HG03342 (cell line): Measurements from ENCODE around the gene C3orf85.
"Not testable (repeated sequence)": the region's sequence is repeated elsewhere in the genome, so short reads cannot be mapped to it uniquely, and the experiment has no call there.

ENCODE experiments used
- ATAC-seq: cut with Tn5 transposase; IDR thresholded peaks from one replicate; pipeline ENCODE4 v1.9.1; 2021; ENCODE audit warnings: mild to moderate bottlenecking, moderate library complexity; ENCODE audit not compliant: unreplicated experiment

C3orf85 gene, protein sequence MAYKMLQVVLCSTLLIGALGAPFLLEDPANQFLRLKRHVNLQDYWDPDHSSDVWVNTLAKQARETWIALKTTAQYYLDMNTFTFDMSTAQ

DNA sequence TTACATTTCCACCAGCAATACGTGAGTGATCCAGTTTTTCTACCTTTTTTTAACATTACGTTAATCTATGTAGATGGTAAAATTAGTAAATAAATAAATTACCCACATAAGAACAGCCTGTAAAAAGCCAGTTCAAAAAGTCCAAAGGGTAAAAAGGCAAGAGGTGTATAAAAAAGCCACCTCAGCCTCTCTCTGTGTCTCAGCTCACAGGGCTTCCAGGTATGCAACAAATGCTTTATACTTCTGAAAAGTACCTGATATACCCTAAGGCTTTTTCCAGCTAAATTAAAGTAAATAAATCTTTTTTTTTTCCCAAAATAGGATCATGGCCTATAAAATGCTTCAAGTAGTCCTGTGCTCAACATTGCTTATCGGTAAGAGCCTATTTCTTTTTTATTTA, at the start of gene C3orf85:
Gene C3orf85, plus strand, starts transcription at position 197 of the 400 bp plus-strand sequence. Its CDS starts 129 bp downstream, at position 326.
- no peak for ATAC-seq

DNA sequence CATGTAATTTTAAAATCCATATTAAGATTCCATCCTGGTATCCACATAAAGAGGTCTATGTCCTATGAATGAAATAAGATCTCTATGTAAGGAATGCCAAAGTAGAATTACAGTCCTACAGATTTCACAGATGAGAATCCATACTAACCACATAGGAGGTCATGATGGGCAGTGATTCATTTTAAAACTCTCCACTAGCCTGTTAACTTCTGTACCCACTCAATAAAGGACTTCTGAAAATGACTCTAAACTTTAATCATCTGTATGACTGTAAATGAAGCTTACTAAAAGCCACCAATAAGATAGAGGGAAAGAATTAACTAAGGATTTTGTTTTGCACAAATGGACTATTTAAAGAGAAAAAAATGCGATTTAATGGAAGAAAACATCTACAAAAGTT, 47.3 kb upstream of the C3orf85 start:
- no peak for ATAC-seq

DNA sequence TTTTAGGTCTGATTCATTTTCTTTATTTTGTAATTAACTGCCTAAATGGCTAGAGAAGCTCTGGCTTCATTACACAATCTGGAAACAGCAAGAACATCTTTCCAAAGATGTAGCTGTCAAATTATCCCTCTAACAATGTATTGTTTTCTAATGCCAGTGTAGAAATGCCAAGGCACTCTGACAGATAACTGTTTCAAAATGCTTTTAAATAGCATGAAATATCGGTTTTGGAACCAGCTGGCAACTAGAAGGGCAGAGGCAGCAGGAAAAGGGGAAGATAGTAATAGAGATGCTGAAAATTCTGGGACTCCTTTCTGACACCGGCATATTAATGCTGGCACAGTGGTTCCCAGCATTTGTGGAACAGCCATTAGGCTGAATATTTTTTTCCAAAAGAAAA, 44.7 kb upstream of the C3orf85 start:
- ATAC-seq: no peak

DNA sequence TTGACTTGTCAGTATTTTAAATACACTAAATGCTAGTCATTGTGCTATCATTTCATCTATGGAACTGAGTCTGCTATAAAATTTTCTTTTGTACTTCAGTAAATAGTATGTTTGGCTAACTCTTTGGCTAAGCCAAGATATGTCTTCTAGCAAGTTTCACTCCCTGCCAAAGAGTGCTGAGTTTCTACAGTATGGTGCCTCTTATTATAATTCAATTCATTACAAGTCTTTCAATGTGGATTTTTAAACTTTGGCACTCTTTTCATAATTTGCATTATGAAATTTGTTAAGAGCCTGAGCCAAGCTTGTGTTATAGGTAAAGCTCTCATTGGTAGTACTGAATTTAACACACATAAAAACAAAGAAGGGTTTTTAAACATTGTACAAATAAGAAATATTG, 43.0 kb upstream of the C3orf85 start:
- ATAC-seq: no peak

DNA sequence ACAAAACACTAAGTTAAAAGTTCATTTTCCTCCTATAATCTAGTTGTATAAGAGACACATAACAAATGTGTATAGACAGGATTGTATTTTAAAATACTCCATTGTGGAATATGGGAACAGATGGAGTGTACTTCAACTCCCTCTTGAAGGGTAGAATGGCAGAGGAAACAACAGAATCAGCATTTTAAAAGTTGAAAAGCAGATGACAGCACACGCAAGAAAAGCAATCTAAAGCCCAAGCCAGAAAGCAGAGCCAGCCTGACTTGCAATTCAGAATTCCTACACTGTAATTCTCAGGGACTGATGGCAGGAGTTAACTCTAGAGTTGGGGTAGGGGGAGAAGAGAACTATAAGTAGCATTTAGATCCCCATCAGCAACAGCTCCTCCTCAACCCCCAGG, 41.4 kb upstream of the C3orf85 start:
- ATAC-seq: no peak

DNA sequence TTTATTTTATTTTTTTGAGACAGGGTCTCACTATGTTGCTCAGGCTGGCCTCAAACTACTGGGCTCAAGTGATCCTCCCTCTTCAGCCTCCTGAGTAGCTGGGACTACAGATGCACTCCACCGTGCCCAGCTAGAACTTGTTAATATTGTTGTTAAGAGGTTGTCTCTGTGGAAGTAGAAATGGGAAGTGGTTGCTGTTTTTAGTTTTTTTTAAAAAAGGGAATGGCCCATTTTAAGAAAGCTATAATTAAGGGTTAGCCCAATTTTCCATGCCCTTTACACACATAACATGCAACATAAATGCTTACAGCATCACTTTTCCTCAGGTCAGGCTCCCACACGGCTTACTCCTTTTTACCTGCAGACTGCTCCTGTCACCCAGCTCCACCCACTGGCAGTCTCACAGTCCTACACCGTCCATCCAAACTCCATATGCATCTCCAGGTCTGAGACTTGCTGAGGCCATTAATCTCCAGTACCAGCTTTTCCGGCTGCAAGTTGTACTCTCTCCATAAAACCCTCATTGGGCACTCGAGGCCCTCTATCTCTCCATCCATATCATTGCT, 38.4 kb upstream of the C3orf85 start:
- no peak for ATAC-seq

DNA sequence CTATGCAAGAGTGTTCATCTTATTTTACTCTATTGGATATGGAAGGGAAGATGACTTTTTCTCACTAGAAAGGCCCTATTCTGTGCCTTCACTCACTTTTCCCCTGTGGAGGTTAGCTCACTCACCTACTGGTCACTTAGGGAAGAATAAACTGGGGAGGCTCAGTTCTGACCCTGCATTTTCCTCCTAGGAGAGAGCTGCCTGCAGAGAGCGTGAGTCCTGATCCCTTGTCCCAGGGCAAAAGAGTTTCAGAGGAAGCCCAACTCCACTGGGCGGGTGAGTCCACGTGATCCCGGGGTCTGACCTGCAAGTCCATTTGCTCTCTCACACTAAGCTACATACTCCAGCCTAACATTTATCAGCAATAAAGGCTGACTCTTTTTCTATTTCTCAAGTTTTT, 26.9 kb upstream of the C3orf85 start:
- ATAC-seq: no peak

DNA sequence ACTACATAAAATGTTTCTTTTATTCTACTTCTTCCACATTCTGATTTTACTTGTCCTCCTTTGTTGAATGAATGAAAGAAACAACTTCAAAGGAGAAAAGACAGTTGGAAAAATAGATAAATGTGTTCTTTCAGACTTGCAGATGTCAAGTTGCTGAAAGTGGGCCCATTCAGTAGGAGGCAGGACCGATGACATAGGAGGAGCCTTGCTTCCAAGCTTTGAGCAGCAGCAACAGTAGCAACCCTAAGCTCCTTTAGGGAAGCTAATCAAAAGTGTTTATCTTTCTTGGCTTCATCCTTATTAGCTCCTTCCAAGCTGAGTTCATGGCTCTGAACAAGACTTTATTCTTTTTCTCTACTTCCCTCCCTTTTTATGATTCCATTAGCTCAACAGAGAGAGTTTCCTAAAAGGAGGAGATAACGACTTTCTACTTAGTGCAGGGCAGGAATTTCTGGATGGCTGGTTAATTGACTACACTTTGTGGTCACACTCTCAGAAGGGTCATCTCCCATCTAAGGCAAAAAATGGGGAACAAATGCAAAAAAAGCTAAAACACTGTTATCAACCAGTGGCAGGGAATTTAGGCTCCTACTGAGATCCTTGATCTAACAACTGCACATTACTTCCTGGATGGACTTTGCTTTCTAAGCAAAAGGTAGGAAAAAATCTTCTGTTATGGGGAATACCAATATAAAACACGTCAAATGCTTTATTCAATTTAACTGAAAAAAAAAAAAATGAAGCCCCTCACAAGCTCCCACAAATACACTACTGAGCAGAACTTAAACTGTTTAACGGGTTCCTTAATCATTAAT, 23.4 kb upstream of the C3orf85 start:
- ATAC-seq: no peak

DNA sequence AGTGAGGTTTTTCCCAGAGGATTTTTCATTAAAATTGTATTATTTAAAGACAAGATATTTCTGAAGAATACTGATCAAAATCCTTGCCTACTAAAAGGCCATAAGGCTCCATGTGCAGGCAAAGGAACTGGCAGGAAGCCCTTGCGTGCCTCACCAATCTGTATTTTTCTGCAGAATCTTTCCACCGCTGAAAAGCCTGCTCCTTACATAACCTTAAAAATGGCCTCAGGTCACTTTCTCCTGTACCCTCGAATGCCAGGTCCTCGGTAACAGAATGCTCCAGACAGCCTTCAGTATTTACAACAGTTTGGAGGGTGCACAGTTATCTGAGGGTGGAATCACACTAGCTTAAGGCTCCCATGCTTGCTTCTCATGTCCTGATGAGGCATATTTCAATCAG, 21.8 kb upstream of the C3orf85 start:
- no peak for ATAC-seq

DNA sequence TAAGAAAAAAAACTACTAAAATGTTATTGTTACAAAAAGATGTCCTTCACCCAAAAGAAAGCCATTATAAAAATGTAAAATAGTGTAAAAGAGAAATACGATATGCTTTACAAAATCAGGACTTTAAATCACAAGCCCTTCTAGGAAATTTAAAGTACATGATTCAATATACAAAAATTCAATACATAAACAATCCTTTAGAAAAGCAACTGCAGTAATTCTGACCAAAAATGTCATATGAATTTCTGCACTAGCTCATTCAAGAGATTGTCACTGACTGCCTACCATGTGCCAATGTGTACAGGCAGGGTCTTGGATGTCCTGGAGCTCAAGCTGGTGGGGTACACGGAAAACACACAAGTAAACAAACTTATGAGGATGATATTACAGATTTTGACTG, 21.1 kb upstream of the C3orf85 start:
- ATAC-seq: no peak

DNA sequence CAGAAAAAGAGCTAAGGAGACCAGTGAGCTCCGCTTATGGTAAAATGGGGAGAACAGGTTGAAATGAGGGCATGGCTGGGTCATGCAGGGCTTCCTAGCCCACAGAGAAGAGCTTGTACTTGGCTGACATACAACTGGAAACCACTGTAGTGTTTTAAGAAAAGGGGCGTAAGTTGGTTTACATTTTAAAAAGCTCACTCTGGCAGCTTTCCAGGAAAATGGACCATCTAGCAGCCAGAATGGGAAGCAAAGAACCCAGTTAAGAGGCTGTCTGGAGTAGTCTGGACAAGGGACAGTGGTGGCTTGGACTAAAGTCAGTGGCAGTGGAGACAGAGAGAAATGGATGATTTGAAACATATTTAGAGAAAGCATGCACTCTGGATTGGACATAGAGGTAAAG, 20.5 kb upstream of the C3orf85 start:
- ATAC-seq: no peak

DNA sequence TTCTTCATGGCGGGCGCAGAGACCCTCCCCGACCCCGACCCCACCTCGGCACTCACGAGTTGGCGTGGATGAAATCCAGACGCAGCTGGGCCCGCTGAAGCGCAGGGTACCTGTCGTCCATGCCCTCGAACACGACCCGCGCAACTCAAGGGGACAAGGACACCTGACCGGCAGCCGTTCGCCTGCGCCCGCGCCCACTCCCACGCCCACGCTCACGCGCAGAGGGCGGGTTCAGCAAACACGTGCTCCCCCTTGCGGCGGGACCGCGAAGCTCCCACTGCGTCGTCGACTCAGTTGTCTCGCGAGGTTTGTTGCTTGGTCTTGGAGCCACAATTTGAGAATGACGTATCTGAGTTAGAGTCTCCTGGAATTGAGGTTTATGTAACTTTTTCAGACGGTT, 18.6 kb upstream of the C3orf85 start, which contains the start of gene MORC1:
Gene MORC1, minus strand, starts transcription at position 196 of the 400 bp plus-strand sequence. Its CDS starts 75 bp downstream, at position 121.
- ATAC-seq: no peak

DNA sequence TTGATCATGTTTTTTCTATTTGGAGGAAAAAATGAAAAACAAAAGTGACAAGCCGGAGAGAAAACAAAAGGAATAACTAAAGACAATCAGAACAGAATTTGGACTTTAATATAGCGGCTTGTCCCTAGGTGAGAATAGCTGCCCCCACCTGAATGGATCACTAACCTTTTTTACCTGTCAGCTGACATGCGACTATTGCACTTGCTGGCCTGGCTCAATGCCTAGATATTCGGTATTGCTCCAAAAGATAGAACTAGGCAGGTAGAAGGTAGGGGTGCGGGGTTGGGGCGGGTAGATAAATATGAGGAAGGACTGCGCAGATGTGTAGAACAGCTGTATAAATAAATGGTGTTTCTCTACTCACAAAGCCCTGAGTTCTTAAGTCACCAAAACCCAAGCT, 17.9 kb upstream of the C3orf85 start:
- no peak for ATAC-seq

DNA sequence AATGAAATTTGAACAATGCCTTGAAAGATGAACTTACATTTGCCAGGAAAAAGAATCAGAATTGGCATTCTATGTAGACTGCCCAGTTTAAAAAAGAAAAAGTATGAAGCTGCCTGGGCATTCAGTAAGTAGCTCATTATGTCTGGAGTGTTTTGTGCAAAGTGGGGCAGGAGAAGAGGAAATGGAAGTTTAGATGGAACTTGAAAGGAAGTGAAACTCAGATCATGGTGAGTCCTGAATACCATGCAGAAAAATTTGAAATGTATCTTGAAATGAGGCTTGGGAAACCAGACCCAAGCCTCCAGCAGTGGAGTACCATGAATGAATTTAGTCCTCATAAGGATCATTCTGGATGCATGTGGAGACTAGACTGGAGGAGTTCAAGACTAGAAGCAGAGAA, 13.8 kb upstream of the C3orf85 start:
- ATAC-seq: no peak

DNA sequence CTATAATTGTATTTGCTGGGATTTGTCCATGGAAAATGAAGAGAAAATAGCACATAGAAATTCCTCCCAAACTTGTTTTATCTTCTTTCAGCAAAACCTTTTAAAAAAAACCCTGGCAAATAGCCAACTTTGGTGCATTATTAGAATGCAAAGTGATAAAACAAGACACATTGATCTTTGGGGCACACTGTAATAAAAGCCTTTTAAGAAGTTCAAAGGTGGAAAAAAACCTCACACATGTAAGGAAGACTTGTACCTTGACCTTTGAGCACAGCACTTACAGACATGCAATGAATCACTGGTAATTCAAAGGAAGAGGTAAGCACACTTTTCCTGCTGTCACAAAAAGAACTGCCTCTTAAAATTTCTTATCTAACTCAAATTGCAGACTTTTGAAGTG, 10.6 kb upstream of the C3orf85 start:
- ATAC-seq: no peak

DNA sequence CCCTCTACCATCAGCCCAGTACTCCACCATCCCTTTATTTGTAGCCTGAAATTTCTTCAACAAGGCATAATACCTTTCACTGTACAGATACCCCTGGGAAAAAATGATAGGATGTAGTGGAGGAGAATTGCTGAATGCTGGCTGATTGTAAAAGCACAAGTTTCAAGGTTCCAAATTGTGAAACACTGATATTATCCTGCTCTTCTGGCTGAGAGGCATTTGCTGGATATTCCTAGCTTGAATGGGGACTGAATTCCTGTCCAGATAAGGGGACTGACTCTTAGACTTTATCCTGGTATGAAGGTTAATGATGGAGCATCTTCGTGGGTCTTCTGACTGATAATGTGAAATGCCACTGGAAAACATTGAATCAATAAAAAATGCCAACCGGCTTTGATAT, 9.0 kb upstream of the C3orf85 start:
- ATAC-seq: no peak

DNA sequence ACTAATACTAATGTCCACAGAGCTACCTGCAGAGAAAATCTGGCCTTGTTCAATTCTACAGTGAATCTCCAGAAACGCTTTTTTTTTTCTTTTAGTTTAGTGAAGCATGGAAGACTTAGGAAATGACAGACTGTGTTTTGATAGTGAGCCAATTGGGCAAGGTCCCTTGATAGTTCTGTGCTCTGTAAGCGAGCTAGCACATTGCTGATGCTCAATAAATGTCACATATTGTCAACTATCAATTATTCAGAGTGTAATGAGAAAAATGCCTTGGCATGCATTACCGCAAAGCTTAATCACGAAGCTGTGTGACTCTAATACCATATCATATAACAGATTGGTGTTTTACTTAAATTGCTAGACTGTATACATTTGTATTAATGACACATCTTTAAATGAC, 5.2 kb upstream of the C3orf85 start:
- no peak for ATAC-seq

DNA sequence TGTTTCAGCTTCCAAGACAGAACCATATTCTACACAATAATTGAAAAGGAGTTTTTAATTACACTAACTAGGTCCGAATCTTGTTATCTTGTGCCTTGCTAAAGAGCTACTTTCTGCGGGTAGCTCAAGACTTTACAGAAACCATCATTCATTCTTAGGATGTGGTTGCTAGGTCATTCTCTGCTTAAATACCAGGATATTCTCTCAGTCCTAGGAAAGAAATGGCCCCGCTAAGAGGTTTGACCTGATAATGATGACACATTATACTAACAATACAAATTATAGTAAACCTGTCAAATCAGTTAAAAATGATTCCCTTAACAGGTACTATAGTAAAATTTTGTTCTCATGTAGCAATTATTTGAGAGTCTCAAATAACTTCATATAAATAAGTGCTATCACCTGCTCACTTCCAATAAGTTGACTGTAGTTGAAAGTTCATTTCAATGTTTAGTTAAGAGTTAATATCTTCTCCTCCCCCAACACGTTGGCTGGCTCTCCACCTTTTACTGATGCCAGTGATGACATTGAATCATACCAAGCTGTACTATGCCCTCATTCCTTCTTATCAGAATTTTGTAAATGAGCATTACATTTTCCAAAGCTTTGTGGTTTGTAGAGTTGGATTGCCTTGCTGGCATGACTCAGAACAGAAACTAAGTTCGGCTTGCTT, 3.6 kb upstream of the C3orf85 start:
- ATAC-seq: no peak

DNA sequence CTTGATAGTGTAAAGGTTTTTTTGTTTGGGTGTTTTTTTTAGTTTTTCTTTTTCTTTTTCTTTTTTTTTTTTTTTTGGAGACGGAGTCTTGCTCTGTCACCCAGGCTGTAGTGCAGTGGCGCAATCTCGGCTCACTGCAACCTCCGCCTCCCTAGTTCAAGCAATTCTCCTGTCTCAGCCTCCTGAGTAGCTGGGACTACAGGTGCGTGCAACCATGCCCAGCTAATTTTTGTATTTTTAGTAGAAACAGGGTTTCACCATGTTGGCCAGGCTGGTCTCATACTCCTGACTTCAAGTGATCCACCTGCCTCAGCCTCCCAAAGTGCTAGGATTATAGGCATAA, 3.1 kb upstream of the C3orf85 start:
- not testable (repeated sequence) for ATAC-seq

DNA sequence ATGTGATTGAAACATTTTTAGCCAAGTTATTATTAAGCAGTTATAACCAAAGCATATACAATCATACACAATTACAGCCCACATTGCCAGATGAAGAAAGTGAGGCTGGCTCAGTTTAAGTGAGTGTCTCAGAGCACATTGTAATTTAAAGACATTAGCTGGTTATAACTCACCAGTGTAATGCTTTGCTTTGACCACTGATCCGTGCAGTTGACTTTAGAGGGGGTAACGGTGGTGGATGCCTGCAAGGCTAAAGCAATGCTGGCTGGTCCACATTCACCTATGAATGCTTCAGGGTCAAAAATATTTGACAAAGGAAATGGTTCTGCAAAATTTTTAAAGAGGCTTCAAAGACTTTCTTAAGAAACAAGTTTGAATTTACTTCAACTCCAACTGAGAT, 1.2 kb downstream of the C3orf85 start:
- no peak for ATAC-seq

DNA sequence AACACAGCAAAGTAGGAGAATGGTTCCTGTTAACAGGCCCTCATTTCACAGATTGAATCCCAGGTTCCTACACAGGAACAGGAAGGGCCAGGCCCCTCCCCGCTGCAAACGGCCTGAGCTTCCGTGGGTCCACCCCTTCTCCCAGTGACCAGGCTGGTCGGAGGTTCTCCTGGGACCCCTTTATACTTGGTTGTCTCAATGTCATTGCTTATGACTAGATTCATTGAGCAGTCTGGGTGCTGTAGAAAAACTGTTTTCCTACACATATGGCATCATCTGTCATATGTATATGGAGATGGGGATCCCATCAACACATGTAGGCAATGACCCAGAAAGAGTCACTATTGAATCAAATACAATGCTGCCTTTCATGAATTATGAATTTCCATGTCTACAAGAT, 3.8 kb downstream of the C3orf85 start:
- no peak for ATAC-seq

DNA sequence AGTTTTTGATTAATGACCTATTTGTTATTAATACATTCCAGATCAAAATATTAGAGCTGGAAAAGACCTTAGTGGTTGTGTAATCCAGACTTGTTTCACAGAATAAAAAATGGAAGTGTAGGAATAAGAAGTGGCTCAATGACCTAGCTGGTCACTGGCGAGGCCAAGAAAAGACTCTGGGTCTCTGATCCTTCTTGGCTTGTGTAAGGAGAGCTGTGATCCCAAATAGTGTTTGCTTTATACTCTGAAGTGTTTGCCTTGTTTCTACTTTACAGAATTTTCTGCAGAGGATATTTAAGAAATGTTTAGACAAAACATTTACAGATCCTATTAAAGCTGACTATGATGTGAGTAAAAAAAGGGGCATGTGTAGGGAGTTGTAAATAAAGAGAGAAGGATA, 7.1 kb downstream of the C3orf85 start:
- ATAC-seq: no peak
